ENCODE measurements around the gene PHC2.

DNA sequence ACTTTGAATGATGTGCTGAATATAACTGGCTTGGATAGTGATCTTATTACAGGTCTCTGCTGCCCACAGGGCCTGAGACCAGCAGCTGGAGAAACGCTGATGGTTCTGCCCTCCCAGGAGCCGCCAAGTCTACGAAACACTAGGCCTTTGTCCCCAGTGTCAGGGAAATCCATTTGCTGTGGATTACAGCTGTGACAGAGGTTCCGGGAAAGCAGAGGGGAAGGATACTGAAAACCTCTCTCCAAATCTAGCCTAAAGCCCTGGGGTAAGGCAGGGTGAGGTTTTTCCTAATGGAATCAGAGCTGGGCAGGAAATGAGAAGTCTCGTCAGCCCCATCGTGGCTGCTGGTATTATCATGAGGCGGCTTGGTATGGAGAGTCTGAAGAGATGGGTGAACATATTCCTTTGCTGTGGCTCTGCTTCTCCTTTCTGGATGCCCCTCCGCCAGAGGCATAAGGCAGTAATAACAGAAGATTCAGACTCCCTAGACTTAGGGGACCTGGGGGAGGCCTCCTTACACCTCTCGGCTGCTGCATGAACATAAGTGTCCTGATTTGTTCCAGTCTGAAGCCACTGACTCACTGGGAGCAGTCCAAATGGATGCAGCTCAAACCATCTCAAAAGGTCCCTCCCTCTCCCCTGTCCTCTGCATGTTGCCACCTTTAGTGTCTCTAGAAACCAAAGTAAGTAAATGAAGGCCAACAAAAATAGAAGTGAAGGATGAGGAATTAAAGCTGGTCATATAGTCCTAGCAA, 48.1 kb downstream of the PHC2 start:
- TF ChIP-seq, protein P1, sequence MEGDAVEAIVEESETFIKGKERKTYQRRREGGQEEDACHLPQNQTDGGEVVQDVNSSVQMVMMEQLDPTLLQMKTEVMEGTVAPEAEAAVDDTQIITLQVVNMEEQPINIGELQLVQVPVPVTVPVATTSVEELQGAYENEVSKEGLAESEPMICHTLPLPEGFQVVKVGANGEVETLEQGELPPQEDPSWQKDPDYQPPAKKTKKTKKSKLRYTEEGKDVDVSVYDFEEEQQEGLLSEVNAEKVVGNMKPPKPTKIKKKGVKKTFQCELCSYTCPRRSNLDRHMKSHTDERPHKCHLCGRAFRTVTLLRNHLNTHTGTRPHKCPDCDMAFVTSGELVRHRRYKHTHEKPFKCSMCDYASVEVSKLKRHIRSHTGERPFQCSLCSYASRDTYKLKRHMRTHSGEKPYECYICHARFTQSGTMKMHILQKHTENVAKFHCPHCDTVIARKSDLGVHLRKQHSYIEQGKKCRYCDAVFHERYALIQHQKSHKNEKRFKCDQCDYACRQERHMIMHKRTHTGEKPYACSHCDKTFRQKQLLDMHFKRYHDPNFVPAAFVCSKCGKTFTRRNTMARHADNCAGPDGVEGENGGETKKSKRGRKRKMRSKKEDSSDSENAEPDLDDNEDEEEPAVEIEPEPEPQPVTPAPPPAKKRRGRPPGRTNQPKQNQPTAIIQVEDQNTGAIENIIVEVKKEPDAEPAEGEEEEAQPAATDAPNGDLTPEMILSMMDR (IDR thresholded peaks at IDR 0.05): no peak
- no peak for TF ChIP-seq POLR2A (IDR thresholded peaks at IDR 0.05)

Measured in heart left ventricle (tissue), 13 donors.